22Rv1 (cell line): ENCODE results near the gene TMEM42.

ENCODE experiments used
- H3K27ac ChIP-seq: fragments of 450-650 bp; 2 replicates; pipeline ENCODE4 v1.5.1; 2017
- CTCF ChIP-seq: fragments of 450-650 bp; IDR thresholded peaks from 2 replicates; pipeline ENCODE4 v1.5.1; 2017; ENCODE audit warnings: mild to moderate bottlenecking
- ZFX ChIP-seq: fragments of 450-650 bp; IDR thresholded peaks from 2 replicates; pipeline ENCODE4 v1.6.1; 2017; ENCODE audit warnings: antibody characterized with exemption, borderline replicate concordance

TMEM42 gene

GRCh38 chr3:44890258-44890657 lies 28.5 kb downstream of the TMEM42 start:
- H3K27ac ChIP-seq = no peak overlapping the region
- TF ChIP-seq CTCF = no peak
- TF ChIP-seq ZFX = no peak

GRCh38 chr3:44890852-44891251 lies 29.1 kb downstream of the TMEM42 start:
- no peak for TF ChIP-seq CTCF
- no peak for TF ChIP-seq ZFX
- no peak overlapping the region for H3K27ac ChIP-seq

- TF ChIP-seq ZFX (no peak), CTCF (no peak)
Observed at GRCh38 chr3:44892689-44893088, 31.0 kb downstream of the TMEM42 start.

GRCh38 chr3:44893097-44893496 lies 31.4 kb downstream of the TMEM42 start:
- TF ChIP-seq CTCF (no peak), ZFX (no peak)
- H3K27ac ChIP-seq = no peak overlapping the region

More at GRCh38 chr3:44892689-44893088, 31.0 kb downstream of the TMEM42 start:
- H3K27ac ChIP-seq = no peak overlapping the region

GRCh38 chr3:44894485-44894884 lies 32.8 kb downstream of the TMEM42 start:
- no peak overlapping the region for H3K27ac ChIP-seq
- TF ChIP-seq CTCF (no peak), ZFX (no peak)

GRCh38 chr3:44896440-44896839 lies 34.7 kb downstream of the TMEM42 start:
- TF ChIP-seq ZFX = no peak
- no peak for TF ChIP-seq CTCF
- no peak overlapping the region for H3K27ac ChIP-seq

GRCh38 chr3:44899683-44900367 lies 38.1 kb downstream of the TMEM42 start:
- TF ChIP-seq ZFX = no peak
- TF ChIP-seq CTCF = no peak
- no peak overlapping the region for H3K27ac ChIP-seq
